Neutrophil (primary cell): ENCODE results near the gene ARFGAP3.
"Not testable (repeated sequence)": the region's sequence is repeated elsewhere in the genome, so short reads cannot be mapped to it uniquely, and the experiment has no call there.

Experiments used
- H3K27ac ChIP-seq: fragments of 200-600 bp; sonication (generic); 2 replicates; pipeline ENCODE4 v1.5.1; 2016; ENCODE audit warnings: mild to moderate bottlenecking, moderate library complexity
- H3K27me3 ChIP-seq: fragments of 200-600 bp; sonication (generic); 2 replicates; pipeline ENCODE4 v1.6.0; 2016; ENCODE audit warnings: mild to moderate bottlenecking
- H3K36me3 ChIP-seq: fragments of 200-600 bp; sonication (generic); 2 replicates; pipeline ENCODE4 v1.5.1; 2017
- H3K4me1 ChIP-seq, 2 experiments: fragments of 200-600 bp in 1 of 2; sonication (generic) in 1 of 2; 1 replicate in 1 of 2; 2 replicates in 1 of 2; pipeline versions ENCODE4 v1.5.1 to v1.6.1; 2013 to 2016; ENCODE audit warnings: low read depth in 1 of 2, low read length in 1 of 2, mild to moderate bottlenecking in 1 of 2, moderate library complexity in 1 of 2; ENCODE audit not compliant: control insufficient read depth in 1 of 2, insufficient read depth in 1 of 2
- H3K4me3 ChIP-seq, 2 experiments: fragments of 200-600 bp in 1 of 2; sonication (generic) in 1 of 2; 1 replicate in 1 of 2; 2 replicates in 1 of 2; pipeline ENCODE4 v1.5.1; 2013 to 2016; ENCODE audit warnings: low read depth in 1 of 2, low read length in 1 of 2, mild to moderate bottlenecking in 1 of 2, moderate library complexity in 1 of 2
- H3K9me3 ChIP-seq: fragments of 200-600 bp; sonication (generic); 2 replicates; pipeline ENCODE4 v1.5.1; 2016
- CTCF ChIP-seq: fragments of 200-600 bp; sonication (generic); IDR thresholded peaks from 2 replicates; pipeline ENCODE4 v1.5.1; 2016; ENCODE audit warnings: antibody characterized with exemption

The ARFGAP3 gene

GRCh38 chr22:42752912-42753311, 104.2 kb downstream of the ARFGAP3 start:
- no peak overlapping the region for H3K4me3 ChIP-seq
- H3K9me3 ChIP-seq, result no peaks in the 10 kb centered on the region
- no peak for TF ChIP-seq CTCF
- no peaks in the 10 kb centered on the region for H3K4me1 ChIP-seq
- H3K27ac ChIP-seq, result no peak overlapping the region
- no peaks in the 10 kb centered on the region for H3K36me3 ChIP-seq
- H3K27me3 ChIP-seq, result peaks cover 15% of the 10 kb centered on the region

- no peaks in the 10 kb centered on the region for H3K36me3 ChIP-seq
- no peak for TF ChIP-seq CTCF
- no peaks in the 10 kb centered on the region for H3K4me1 ChIP-seq
- H3K27ac ChIP-seq, result no peak overlapping the region
- no peak overlapping the region for H3K4me3 ChIP-seq
- peaks cover 9% of the 10 kb centered on the region for H3K27me3 ChIP-seq
- H3K9me3 ChIP-seq, result no peaks in the 10 kb centered on the region
These were observed 104.8 kb downstream of the ARFGAP3 start for GRCh38 chr22:42752230-42752746.

GRCh38 chr22:42750421-42750820, 106.7 kb downstream of the ARFGAP3 start:
- H3K27me3 ChIP-seq, H3K4me3 ChIP-seq, H3K4me1 ChIP-seq, H3K9me3 ChIP-seq, H3K27ac ChIP-seq, H3K36me3 ChIP-seq: not testable (repeated sequence)

- Histone ChIP-seq H3K27me3 (peaks cover 9% of the 10 kb centered on the region), H3K4me3 (no peak overlapping the region), H3K9me3 (no peaks in the 10 kb centered on the region), H3K27ac (no peak overlapping the region), H3K36me3 (no peaks in the 10 kb centered on the region), H3K4me1 (no peaks in the 10 kb centered on the region)
- TF ChIP-seq CTCF, result no peak
These were observed 109.2 kb downstream of the ARFGAP3 start for GRCh38 chr22:42747701-42748513.
